H1 (cell line): Measurements from ENCODE around the gene FGFBP3. TPM values are rescaled to one million over a fixed set of nuclear protein-coding genes. Genes with fewer than 3 reads are reported as not detected.
"Not testable (repeated sequence)": the region's sequence is repeated elsewhere in the genome, so short reads cannot be mapped to it uniquely, and the experiment has no call there.

Experiments
- CTCF ChIA-PET: fragments of 300-600 bp; sonication (Branson Sonifier 250); formaldehyde crosslinking; loops from one replicate; lab custom pipeline; 2021; ENCODE audit not compliant: partially characterized antibody; lab: Charles Lee
- POLR2A ChIA-PET: fragments of 300-600 bp; sonication (Branson Sonifier 250); formaldehyde crosslinking; loops from one replicate; lab custom pipeline; 2021; ENCODE audit warnings: inconsistent platforms; ENCODE audit not compliant: partially characterized antibody; lab: Charles Lee
- DNase-seq, 2 experiments: peaks; one replicate each; pipeline versions ENCODE4 v3.0.0 to v3.0.0-alpha.2; 2010 to 2022; ENCODE audit warnings: low spot score in 2 of 2, low read depth in 1 of 2, mixed read lengths in 1 of 2
- FAIRE-seq: peaks from 2 replicates; lab custom pipeline; 2011; peaks lifted over from hg19 to GRCh38; lab: Jason Lieb, UNC
- H2AFZ ChIP-seq: 2 replicates; pipeline ENCODE4 v1.8.1; 2012; ENCODE audit warnings: low read length, inconsistent platforms
- H2AK5ac ChIP-seq: 2 replicates; pipeline ENCODE4 v1.6.1; 2013; ENCODE audit warnings: low read depth, low read length
- H2BK120ac ChIP-seq: replicated peaks from 2 replicates; pipeline ENCODE3; 2013; ENCODE audit warnings: low read depth, low read length, inconsistent platforms
- H2BK12ac ChIP-seq: 2 replicates; pipeline ENCODE4 v1.6.1; 2013; ENCODE audit warnings: low read depth, low read length
- H2BK15ac ChIP-seq: 2 replicates; pipeline ENCODE4 v1.6.1; 2013; ENCODE audit warnings: low read length
- H2BK20ac ChIP-seq: 2 replicates; pipeline ENCODE4 v1.6.1; 2013; ENCODE audit warnings: low read length
- H2BK5ac ChIP-seq: 2 replicates; pipeline ENCODE4 v1.6.1; 2013; ENCODE audit warnings: low read depth, low read length
- H3K14ac ChIP-seq: 2 replicates; pipeline ENCODE4 v1.6.1; 2013; ENCODE audit warnings: inconsistent platforms; ENCODE audit not compliant: insufficient read length
- H3K18ac ChIP-seq: 2 replicates; pipeline ENCODE4 v1.6.1; 2013; ENCODE audit warnings: low read length; ENCODE audit errors: extremely low read depth
- H3K23ac ChIP-seq: 2 replicates; pipeline ENCODE4 v1.6.1; 2013; ENCODE audit warnings: inconsistent platforms; ENCODE audit not compliant: insufficient read length
- H3K23me2 ChIP-seq: 2 replicates; pipeline ENCODE4 v1.6.1; 2013; ENCODE audit warnings: low read depth, low read length
- H3K27ac ChIP-seq: 2 replicates; pipeline ENCODE4 v1.6.1; 2011; ENCODE audit warnings: low read depth, low read length, inconsistent platforms
- H3K27me3 ChIP-seq, 4 experiments: replicated peaks in 1 of 4; 1 replicate in 1 of 4; 2 replicates in 3 of 4; pipeline versions ENCODE4 v1.6.1 to v1.8.1; 2011 to 2013; ENCODE audit warnings: low read length in 3 of 4, mild to moderate bottlenecking in 3 of 4, inconsistent platforms in 2 of 4, mixed read lengths in 2 of 4, moderate library complexity in 1 of 4; ENCODE audit not compliant: control insufficient read depth in 3 of 4, insufficient read depth in 3 of 4; ENCODE audit errors: extremely low read depth in 1 of 4
- H3K36me3 ChIP-seq, 4 experiments: 2 replicates each; pipeline versions ENCODE4 v1.6.1 to v1.8.1; 2011 to 2013; ENCODE audit warnings: mild to moderate bottlenecking in 4 of 4, low read length in 3 of 4, moderate library complexity in 2 of 4, control low read depth in 1 of 4, inconsistent platforms in 1 of 4; ENCODE audit not compliant: insufficient read depth in 4 of 4, control insufficient read depth in 2 of 4
- H3K4ac ChIP-seq: replicated peaks from 2 replicates; pipeline ENCODE3; 2013; ENCODE audit warnings: low read length, low read depth, mixed read lengths, inconsistent platforms; ENCODE audit not compliant: insufficient read length
- H3K4me1 ChIP-seq, 4 experiments: replicated peaks in 1 of 4; 1 replicate in 1 of 4; 2 replicates in 3 of 4; pipeline versions ENCODE4 v1.6.1 to v1.8.1; 2011 to 2013; ENCODE audit warnings: low read length in 3 of 4, inconsistent platforms in 2 of 4, mixed read lengths in 1 of 4; ENCODE audit not compliant: insufficient read depth in 4 of 4, control insufficient read depth in 3 of 4
- H3K4me2 ChIP-seq, 2 experiments: 2 replicates each; pipeline versions ENCODE4 v1.6.1 to v1.8.1; 2011 to 2013; ENCODE audit warnings: low read depth in 2 of 2, low read length in 2 of 2, control low read depth in 1 of 2, inconsistent platforms in 1 of 2, mild to moderate bottlenecking in 1 of 2; ENCODE audit not compliant: insufficient read depth in 1 of 2
- H3K4me3 ChIP-seq, 4 experiments: fragments of 200-600, 300-600 bp in 1 of 4; sonication (generic), shearing (Covaris generic), sonication (Bioruptor Twin) in 1 of 4; 2 replicates each; pipeline versions ENCODE4 v1.5.1 to v1.8.1; 2011 to 2016; ENCODE audit warnings: low read length in 4 of 4, low read depth in 3 of 4, control low read depth in 2 of 4, inconsistent platforms in 2 of 4, mild to moderate bottlenecking in 2 of 4, mixed read lengths in 1 of 4, moderate library complexity in 1 of 4; ENCODE audit not compliant: insufficient read depth in 2 of 4; ENCODE audit errors: extremely low read depth in 1 of 4
- H3K56ac ChIP-seq: replicated peaks from 2 replicates; pipeline ENCODE3; 2013; ENCODE audit warnings: low read depth, mild to moderate bottlenecking, mixed read lengths, low read length, inconsistent platforms; ENCODE audit not compliant: insufficient read length
- H3K79me1 ChIP-seq: 2 replicates; pipeline ENCODE4 v1.6.1; 2013; ENCODE audit warnings: low read depth, low read length, control low read depth
- H3K79me2 ChIP-seq, 2 experiments: 2 replicates each; pipeline versions ENCODE4 v1.6.1 to v1.8.1; 2012 to 2013; ENCODE audit warnings: low read length in 2 of 2, mild to moderate bottlenecking in 2 of 2, inconsistent platforms in 1 of 2; ENCODE audit not compliant: insufficient read depth in 2 of 2, control insufficient read depth in 1 of 2
- H3K9ac ChIP-seq, 4 experiments: replicated peaks in 1 of 4; 1 replicate in 1 of 4; 2 replicates in 3 of 4; pipeline versions ENCODE4 v1.6.1 to v1.8.1; 2011 to 2013; ENCODE audit warnings: low read depth in 3 of 4, low read length in 3 of 4, control low read depth in 2 of 4, mild to moderate bottlenecking in 2 of 4, moderate library complexity in 2 of 4, inconsistent platforms in 1 of 4; ENCODE audit errors: extremely low read depth in 1 of 4
- H3K9me3 ChIP-seq, 2 experiments: 2 replicates each; pipeline versions ENCODE4 v1.6.1 to v1.8.1; 2012 to 2013; ENCODE audit warnings: mild to moderate bottlenecking in 2 of 2, moderate library complexity in 2 of 2, control low read depth in 1 of 2, inconsistent platforms in 1 of 2, low read depth in 1 of 2, low read length in 1 of 2, mixed read lengths in 1 of 2; ENCODE audit not compliant: insufficient read depth in 2 of 2
- H4K20me1 ChIP-seq, 2 experiments: replicated peaks in 1 of 2; 2 replicates each; pipeline versions ENCODE3 to v1.8.1; 2011 to 2013; ENCODE audit warnings: inconsistent platforms in 2 of 2, low read length in 2 of 2, mild to moderate bottlenecking in 1 of 2; ENCODE audit not compliant: insufficient read depth in 2 of 2, control insufficient read depth in 1 of 2
- H4K5ac ChIP-seq: 2 replicates; pipeline ENCODE4 v1.6.1; 2013; ENCODE audit warnings: low read length, low read depth, mixed read lengths, inconsistent platforms; ENCODE audit not compliant: insufficient read length
- H4K8ac ChIP-seq: 2 replicates; pipeline ENCODE4 v1.8.0; 2013; ENCODE audit warnings: mild to moderate bottlenecking, moderate library complexity, low read length, inconsistent platforms; ENCODE audit not compliant: insufficient read depth; ENCODE audit errors: extremely low read depth
- H4K91ac ChIP-seq: replicated peaks from 2 replicates; pipeline ENCODE3; 2013; ENCODE audit warnings: low read length, mixed read lengths, inconsistent platforms; ENCODE audit not compliant: insufficient read length
- WGBS, 2 experiments: shearing (Covaris generic) in 1 of 2; methylation state at CpG; one replicate each; pipeline versions ENCODE4 v1.1.6 to v1.1.7; 2013 to 2015; ENCODE audit warnings: low lambda C conversion rate in 2 of 2, mixed read lengths in 2 of 2, inconsistent platforms in 1 of 2, low coverage in 1 of 2, missing lambda C conversion rate in 1 of 2; ENCODE audit not compliant: insufficient replicate concordance in 2 of 2, insufficient coverage in 1 of 2, insufficient read length in 1 of 2; ENCODE audit errors: extremely low coverage in 1 of 2, missing lambda C conversion rate in 1 of 2; 5-methylcytosine and 5-hydroxymethylcytosine counted together
- polyA plus RNA-seq, 7 experiments: library from polyadenylated mRNA; depleted of rRNA in 3 of 7; stranded (reverse) in 5 of 7; unstranded in 2 of 7; fragments of >200 nt in 5 of 7; fragments of 200-250 nt in 2 of 7; gene quantifications; 1 replicate in 5 of 7; 2 replicates in 1 of 7; 4 replicates in 1 of 7; pipeline versions ENCODE4 v1.2.1 to v1.2.3, GENCODE V29; 2011 to 2013; ENCODE audit warnings: missing spikeins in 2 of 7, mixed read lengths in 2 of 7
- total RNA-seq: library from RNA; stranded (reverse); fragmentation: NEBNext Ultra II Directional; extraction: Animal tissue kit (Norgen Biotek cat#: 25700); gene quantifications from 2 replicates; pipeline ENCODE4 v1.2.1, GENCODE V29; 2021

Gene FGFBP3
- total and polyA plus RNA-seq, 2 of the 8 experiments (the other 6 are each of a cell fraction or from before 2014, with no cell fraction given) = 54.6 to 115 TPM

GRCh38 chr10:91894261-91894685 lies 15.0 kb downstream of the FGFBP3 start:
- not testable (repeated sequence) for H3K56ac ChIP-seq, H3K79me2 ChIP-seq, FAIRE-seq, H3K4me2 ChIP-seq, H2AK5ac ChIP-seq, H2BK5ac ChIP-seq, H3K4me3 ChIP-seq, H3K18ac ChIP-seq, H4K20me1 ChIP-seq, H3K9ac ChIP-seq, H4K8ac ChIP-seq, H3K79me1 ChIP-seq, H4K5ac ChIP-seq, H3K9me3 ChIP-seq, H3K14ac ChIP-seq, H3K23me2 ChIP-seq, H2BK12ac ChIP-seq, H3K36me3 ChIP-seq, H4K91ac ChIP-seq, H2BK120ac ChIP-seq, H3K27me3 ChIP-seq, H3K27ac ChIP-seq, H2BK20ac ChIP-seq, H3K4me1 ChIP-seq, H3K23ac ChIP-seq, H2AFZ ChIP-seq, DNase-seq, H3K4ac ChIP-seq
- peak overlapping the region; percentile 46; the same call in 1 of the 2 replicates for H2BK15ac ChIP-seq
- POLR2A ChIA-PET = interaction anchor here (0.9 kb wide), 1 partner anchor 10 kb away, joined by 6 read pairs; no protein-coding TSS in a partner anchor
- CTCF ChIA-PET = interaction anchor here (0.6 to 0.8 kb wide), 2 partner anchors 126 to 950 kb away, joined by 3 to 5 read pairs; no protein-coding TSS in a partner anchor
- 89% methylated on average over 14 of the region's 14 CpGs; no CpG with 5 or more reads in 1 of the 2 experiments for WGBS, 2 experiments
